Stimulated activated CD8-positive, alpha-beta memory T cell treated with anti-CD3 and anti-CD28 coated beads, Interleukin-15, amount 100 ng/mL, for 1 hour (primary cell): ENCODE results near the gene FCGBP.

Experiments used
- DNase-seq: peaks from one replicate; pipeline ENCODE4 v3.0.0-alpha.2; 2020; ENCODE audit warnings: low read depth

FCGBP gene

DNA sequence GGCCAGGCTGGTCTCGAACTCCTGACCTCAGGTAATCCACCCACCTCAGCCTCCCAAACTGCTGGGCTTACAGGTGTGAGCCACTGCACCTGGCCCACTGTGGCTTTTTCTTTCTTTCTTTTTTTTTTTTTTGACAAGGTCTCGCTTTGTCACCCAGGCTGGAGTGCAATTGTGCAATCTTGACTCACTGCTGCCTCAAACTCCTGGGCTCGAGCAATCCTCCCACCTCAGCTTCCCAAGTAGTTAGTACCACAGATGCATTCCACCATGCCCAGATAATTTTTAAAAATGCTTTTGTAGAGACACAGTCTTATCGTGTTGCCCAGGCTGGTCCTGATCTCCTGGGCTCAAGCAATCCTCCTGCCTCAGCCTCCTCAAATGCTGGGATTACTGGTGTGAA, 12.1 kb upstream of the FCGBP start:
- no peak for DNase-seq

GRCh38 chr19:39943586-39943985, 9.2 kb upstream of the FCGBP start:
- DNase-seq = no peak

DNA sequence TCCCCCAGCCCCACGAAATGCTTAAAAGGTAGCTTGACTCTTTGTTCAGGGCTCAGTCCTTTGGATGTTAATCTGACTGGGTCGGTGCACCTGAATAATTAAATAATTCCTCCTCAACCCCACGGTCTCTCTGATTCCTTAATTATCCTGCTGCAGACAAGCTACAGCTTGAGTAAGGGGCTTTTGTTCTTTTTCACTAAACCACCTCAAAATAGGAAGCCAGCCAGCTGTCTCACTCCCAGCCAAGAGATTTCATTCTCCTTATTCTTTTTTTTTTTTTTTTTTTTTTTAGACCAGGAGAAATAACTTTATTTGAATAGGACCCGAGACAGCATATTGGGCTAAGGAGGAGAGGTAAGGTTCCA, 7.9 kb upstream of the FCGBP start:
- DNase-seq = no peak

DNA sequence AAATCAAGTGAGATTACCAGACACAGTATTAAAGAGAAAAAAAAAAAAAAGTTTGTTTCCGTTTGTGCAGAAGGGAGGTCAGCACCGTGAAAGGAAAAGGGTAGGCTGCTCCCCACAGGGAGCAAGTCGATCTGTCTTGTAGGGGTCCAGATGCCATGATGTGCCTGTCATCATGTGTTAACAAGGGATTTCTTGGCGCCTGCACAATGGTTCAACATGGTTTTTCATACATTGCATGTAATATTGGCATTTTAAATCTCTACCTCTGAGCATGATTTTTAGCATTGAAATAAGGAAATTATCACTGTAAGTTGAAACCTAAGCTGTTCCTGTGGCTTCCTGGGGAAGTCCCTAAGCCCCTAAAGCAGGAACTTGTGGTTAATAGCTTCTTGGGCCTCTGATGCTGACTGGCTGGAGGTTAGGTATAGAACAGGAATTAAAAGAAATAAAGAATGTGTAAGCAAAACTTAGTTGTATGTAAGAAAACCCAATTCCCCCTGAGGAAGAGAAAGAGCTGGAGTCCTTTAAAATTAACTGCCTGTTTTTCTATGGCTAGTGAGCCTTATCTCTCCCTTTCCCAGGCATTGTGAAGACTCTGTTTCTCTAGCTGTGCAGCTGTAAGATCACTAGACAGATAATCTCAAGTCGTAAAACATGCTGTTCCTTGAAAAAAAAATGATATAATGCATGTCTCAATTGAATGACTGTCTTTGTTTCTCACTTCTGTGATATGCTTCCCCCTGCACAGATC, 7.4 kb upstream of the FCGBP start:
- DNase-seq = peak; percentile 21

DNA sequence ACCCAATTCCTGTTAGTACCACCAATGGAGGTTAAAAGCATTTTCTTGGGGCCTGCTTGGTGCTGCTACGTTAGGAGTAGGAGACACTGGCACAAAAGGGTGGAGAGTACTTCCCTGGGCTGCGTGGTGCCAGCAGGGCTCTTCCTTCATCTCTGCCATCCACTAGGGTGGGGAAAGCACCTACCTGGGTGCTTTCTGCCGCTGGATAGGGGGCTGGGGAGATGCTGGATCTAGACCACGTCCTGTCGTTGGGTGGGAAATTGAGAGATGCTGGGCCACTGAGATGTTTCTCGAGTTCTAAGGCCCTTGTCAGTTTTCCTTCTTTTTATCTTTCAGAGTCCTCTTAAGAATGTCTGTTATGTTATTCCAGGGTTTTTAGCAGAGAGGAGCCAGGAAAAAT, 6.7 kb upstream of the FCGBP start:
- DNase-seq = no peak

DNA sequence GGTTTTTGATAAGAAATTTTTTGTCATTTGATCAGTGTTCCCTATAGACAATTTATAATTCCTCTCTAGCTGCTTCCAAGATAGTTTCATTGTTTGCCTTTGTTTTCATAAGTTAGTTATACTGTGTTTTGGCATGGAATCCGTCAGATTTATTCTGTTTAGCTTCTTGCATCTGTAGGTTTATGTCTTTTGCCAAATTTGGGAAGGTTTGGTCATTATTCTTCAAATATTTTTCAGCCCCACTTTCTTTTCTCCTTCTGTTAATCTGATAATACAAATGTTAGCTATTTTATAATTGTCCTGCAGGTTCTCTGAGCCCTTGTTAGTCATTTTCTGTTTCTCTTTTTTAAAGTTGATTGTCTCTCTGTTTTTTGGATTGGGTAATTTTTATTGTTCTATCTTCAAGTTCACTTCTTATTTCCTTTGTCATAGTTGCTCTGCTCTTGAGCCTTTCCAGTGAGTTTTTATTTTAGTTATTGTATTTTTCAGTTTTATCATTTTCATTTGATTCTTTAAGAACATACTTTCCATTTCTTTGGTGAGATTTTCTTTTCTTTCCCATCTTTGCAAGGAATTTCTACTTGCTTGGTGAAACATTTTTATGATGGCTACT, 5.9 kb upstream of the FCGBP start:
- no peak for DNase-seq

GRCh38 chr19:39939556-39939955, 5.1 kb upstream of the FCGBP start:
- no peak for DNase-seq

- DNase-seq = no peak
Measured at GRCh38 chr19:39937787-39938186, 3.4 kb upstream of the FCGBP start.

GRCh38 chr19:39937094-39937720, 2.8 kb upstream of the FCGBP start:
- DNase-seq = peak; percentile 8

DNA sequence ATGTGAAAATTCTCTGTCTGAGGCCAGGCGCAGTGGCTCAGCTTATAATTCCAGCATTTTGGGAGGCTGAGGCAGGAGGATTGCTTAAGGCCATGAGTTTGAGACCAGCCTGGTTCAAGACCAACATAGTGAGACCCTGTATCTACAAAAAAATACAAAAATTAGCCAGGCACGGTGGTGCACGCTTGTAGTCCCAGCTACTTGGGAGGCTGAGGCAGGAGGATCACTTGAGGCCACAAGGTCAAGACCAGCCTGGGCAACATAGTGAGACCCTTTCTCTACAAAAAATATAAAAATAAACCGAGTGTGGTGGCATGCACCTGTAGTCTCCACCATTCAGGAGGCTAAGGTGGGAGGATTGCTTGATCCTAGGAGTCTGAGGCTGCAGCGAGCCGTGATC, 2.2 kb upstream of the FCGBP start:
- DNase-seq = no peak

GRCh38 chr19:39936020-39936419, 1.6 kb upstream of the FCGBP start:
- DNase-seq = no peak

DNA sequence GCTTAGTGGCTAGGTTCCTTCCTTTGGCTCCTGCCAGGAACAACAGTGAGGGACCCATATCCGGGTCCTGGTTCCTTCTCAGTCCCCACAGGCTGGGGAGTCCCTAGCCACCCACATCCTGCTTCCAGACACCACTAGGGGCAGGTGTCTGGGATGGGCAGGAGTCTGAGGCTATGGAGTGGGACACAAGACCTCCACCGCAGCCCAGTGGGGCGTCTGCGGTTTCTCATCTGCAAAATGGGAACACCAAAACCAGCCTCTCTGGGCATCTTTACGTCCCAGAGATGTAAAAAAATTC, 879 bp upstream of the FCGBP start:
- DNase-seq = no peak

- DNase-seq = no peak
Measured at GRCh38 chr19:39929750-39930149, 4.7 kb downstream of the FCGBP start.

DNA sequence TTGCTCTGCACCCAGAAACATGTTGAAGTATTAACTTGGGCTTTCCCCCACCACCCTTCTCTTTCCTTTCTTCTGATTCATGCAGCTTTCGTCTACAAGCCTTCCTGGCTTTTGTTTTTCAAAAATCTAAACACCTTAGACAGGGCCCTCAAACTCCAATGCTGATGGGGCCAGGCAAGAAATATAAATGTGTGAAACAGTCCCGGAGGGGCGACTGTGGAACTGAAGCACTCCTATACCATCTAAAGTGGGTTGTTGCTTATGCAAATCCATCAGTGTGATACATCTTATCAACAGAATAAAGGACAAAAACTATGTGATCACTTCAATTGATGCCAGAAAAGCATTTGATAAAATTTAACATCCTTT, 6.1 kb downstream of the FCGBP start:
- DNase-seq = no peak

DNA sequence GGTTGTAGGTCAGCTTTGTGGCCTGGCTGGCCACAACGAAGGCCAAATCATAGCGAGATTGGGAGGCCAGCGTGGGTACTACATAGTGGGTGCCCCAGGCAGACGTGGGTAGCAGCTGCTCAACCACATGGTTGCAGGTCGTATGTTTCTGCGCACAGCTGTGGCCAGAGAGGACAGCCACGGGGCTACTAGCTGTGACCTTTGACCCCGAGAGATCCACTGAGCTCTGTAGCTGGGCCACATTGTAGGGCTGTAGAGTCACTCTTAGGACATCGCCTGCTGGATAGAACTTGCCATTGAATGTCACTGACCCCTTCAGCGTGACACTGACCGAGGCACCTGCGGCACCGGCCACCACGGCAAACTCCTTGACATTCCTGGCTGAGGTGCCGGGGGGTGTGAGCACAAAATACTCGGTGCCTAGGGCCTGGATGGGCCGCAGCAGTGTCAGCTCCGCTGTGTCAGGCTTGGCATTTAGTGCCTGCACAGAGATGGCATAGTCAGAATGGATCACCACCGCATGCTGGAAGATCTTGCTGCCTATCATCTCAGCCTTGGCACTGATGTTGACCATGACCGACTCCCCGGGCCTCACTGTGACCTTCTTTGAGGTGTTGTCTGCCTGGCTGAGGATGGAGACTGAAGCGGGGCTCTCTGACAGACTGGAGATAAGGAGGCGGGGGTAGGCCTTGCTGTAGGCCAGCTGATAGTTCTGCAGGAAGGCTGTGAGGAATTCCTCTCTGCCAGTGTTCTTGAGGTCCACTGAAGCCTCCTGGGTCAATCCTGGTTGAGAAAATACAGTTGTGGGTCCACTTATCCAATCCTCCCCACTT, 6.7 kb downstream of the FCGBP start:
- DNase-seq = no peak

- DNase-seq = no peak
Measured at GRCh38 chr19:39927076-39927475, 7.4 kb downstream of the FCGBP start.

DNA sequence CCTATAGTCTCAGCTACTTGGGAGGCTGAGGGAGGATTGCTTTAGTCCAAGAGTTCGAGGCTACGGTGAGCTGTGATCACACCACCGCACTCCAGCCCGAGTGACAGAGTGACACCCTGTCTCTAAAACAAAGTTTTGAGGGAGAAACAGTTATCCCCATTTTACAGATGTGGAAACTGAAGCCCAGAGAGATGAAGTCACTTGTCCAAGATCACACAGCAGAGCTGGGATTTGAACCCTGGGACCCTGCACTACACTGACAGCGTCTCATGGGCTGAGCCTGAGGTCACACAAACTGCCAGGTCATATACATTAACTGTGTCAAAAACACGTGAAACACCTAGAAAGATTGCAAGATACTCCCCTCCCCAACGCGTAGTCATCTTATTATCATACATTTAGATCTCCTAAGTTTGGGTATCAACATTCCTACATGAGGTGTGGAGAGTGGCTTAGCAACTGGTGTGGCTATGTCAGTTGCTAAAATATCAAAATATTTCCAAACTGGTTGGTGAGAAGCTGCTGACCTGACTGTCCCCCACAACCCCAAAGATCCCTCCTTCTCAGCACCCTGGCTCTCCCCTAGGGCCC, 8.2 kb downstream of the FCGBP start:
- no peak for DNase-seq

DNA sequence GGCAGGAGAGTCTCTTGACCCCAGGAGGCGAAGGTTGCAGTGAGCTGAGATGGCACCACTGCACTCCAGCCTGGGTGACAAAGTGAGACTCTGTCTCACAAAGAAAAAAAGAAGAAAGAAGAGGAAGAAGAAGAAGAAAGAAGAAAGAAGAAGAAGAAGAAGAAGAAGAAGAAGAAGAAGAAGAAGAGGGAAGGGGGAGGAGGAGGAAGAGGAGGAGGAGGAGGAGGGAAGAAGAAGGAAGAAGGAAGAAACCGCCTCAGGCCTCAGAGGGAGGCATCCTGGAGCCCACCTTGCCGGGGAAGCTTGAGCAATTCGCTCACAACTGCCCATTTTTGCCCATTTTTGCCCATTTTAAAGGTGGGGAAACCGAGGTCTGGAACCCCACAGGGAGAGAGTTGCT, 9.5 kb downstream of the FCGBP start:
- DNase-seq = no peak

DNA sequence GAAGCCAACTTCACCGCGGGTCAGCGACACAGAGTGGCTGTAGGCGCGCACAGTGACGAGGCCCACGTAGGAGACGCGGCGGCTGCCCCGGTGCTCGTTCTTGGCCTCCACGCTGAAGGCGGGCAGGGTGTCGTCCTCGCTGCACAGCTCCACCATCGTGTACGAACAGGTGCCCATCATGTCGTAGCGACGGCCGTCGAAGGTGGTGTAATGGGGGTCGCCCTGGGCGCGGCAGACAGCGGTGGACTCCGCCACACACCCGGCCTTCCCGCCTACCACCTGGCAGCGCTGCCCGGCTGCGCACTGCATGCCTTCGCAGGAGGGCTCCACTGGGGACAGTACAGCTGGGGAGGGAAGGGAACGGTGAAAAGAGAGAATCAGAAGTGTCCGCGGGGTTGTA, 10.0 kb downstream of the FCGBP start:
- no peak for DNase-seq

- no peak for DNase-seq
Measured at GRCh38 chr19:39923862-39924261, 10.6 kb downstream of the FCGBP start.

- DNase-seq = no peak
Measured at GRCh38 chr19:39919976-39920375, 14.5 kb downstream of the FCGBP start.

DNA sequence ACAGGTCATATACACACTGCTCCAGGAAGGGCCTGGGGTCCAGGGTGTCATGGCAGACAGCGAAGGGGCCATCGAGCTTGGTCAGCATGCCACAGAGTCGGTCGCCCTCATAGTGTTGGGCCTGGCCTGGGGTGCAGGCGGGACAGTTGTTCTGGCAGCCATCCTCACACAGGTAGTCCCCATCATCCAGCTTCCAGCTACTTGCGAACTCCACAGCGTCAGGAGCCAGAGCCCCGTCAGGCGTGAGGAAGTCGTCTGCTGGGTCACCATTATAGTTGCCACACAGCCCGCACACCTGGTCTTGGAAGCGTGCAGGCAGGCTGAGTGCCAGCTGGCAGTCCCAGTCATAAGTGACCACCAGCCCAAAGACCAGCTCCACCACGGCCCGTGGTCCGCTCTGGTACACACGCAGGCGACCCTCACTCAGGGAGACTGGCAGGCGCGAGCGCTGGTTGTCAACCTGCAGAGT, 16.2 kb downstream of the FCGBP start:
- no peak for DNase-seq
